Fibroblast of lung (primary cell): ENCODE results near the gene CORO1A.

Source experiments
- EZH2 ChIP-seq: IDR thresholded peaks from 2 replicates; pipeline ENCODE4 v1.5.1; 2012; ENCODE audit warnings: low read length, control low read depth, mild to moderate bottlenecking; ENCODE audit errors: missing control alignments
- TF ChIP-seq, protein P1 (sequence below), 2 donors: IDR thresholded peaks in 1 of 2; conservative IDR thresholded peaks in 1 of 2; 1 replicate in 1 of 2; 2 replicates in 1 of 2; pipeline ENCODE4 v1.5.1; 2011 to 2012; ENCODE audit warnings: low read length in 2 of 2, control low read depth in 1 of 2, inconsistent platforms in 1 of 2, low read depth in 1 of 2, mild to moderate bottlenecking in 1 of 2

DNA sequence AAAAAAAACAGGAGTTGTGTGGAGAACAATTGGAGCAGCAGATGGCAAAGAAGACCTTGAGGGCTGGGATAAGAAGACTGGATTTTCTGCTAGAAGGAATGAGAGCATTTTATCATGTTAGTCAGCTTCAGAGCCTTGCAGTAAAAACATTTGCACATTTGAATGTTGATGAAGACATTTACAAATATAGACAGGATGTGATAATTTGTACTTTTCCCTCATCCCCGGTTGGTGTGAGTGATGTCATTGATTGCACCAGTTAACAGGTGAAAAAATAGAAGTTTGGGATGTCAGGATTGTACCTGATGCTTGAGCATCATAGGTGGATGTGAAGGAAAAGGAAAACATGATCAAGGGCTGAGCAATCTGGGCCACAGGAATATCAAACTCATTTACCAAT lies 37.7 kb upstream of the CORO1A start:
- TF ChIP-seq, protein P1, sequence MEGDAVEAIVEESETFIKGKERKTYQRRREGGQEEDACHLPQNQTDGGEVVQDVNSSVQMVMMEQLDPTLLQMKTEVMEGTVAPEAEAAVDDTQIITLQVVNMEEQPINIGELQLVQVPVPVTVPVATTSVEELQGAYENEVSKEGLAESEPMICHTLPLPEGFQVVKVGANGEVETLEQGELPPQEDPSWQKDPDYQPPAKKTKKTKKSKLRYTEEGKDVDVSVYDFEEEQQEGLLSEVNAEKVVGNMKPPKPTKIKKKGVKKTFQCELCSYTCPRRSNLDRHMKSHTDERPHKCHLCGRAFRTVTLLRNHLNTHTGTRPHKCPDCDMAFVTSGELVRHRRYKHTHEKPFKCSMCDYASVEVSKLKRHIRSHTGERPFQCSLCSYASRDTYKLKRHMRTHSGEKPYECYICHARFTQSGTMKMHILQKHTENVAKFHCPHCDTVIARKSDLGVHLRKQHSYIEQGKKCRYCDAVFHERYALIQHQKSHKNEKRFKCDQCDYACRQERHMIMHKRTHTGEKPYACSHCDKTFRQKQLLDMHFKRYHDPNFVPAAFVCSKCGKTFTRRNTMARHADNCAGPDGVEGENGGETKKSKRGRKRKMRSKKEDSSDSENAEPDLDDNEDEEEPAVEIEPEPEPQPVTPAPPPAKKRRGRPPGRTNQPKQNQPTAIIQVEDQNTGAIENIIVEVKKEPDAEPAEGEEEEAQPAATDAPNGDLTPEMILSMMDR (conservative IDR thresholded peaks at IDR 0.05 in 1 of 2, IDR thresholded peaks at IDR 0.05 in 1 of 2; ENCODE audit: low read depth in 1 of 2, low read length in 2 of 2), result no peak
- TF ChIP-seq EZH2, result no peak
